ENCODE results near the gene USF2. TPM values are rescaled to one million over a fixed set of nuclear protein-coding genes. Genes with fewer than 3 reads are reported as not detected.

USF2 gene
- polyA plus RNA-seq, 1 donor from 2014 or later, result 11.5 TPM

- peaks cover 12 to 21% (median 14%) of the 10 kb centered on the region in 3 donors for H3K4me1 Mint-ChIP-seq
- no peaks in the 10 kb centered on the region for H3K27me3 Mint-ChIP-seq
- no peak overlapping the region for H3K27ac Mint-ChIP-seq
- H3K36me3 Mint-ChIP-seq, result no peaks in the 10 kb centered on the region
- no peak overlapping the region for H3K4me3 Mint-ChIP-seq
- no peaks in the 10 kb centered on the region for H3K9me3 Mint-ChIP-seq
Measured at GRCh38 chr19:35253316-35254286, 15.2 kb upstream of the USF2 start.

GRCh38 chr19:35254341-35255297 lies 14.1 kb upstream of the USF2 start:
- Mint-ChIP-seq H3K27ac (peak overlapping the region in 1 of 3 donors; percentile 45), H3K9me3 (no peaks in the 10 kb centered on the region), H3K36me3 (no peaks in the 10 kb centered on the region), H3K4me3 (no peak overlapping the region), H3K4me1 (peaks cover 8 to 13% (median 9%) of the 10 kb centered on the region in 3 donors), H3K27me3 (no peaks in the 10 kb centered on the region)

- Mint-ChIP-seq H3K4me3 (peak overlapping the region in 1 of 4 donors; percentile 68), H3K4me1 (peaks cover 6 to 8% (median 7%) of the 10 kb centered on the region in 3 donors), H3K36me3 (no peaks in the 10 kb centered on the region), H3K9me3 (no peaks in the 10 kb centered on the region), H3K27me3 (no peaks in the 10 kb centered on the region), H3K27ac (peak overlapping the region in 1 of 3 donors; percentile 76)
Measured at GRCh38 chr19:35256566-35256965, 12.2 kb upstream of the USF2 start.

- H3K27me3 Mint-ChIP-seq, result no peaks in the 10 kb centered on the region
- H3K27ac Mint-ChIP-seq, result no peak overlapping the region
- H3K4me1 Mint-ChIP-seq, result peaks cover 5 to 7% (median 7%) of the 10 kb centered on the region in 3 donors
- peak overlapping the region in 1 of 4 donors; percentile 47 for H3K4me3 Mint-ChIP-seq
- H3K9me3 Mint-ChIP-seq, result no peaks in the 10 kb centered on the region
- no peaks in the 10 kb centered on the region for H3K36me3 Mint-ChIP-seq
Measured at GRCh38 chr19:35257113-35257461, 11.7 kb upstream of the USF2 start.

GRCh38 chr19:35260694-35261304 lies 8.0 kb upstream of the USF2 start:
- no peaks in the 10 kb centered on the region for H3K9me3 Mint-ChIP-seq
- H3K36me3 Mint-ChIP-seq, result peaks cover 2% of the 10 kb centered on the region
- H3K4me3 Mint-ChIP-seq, result peak overlapping the region in 1 of 4 donors; percentile 29
- peak overlapping the region in 1 of 3 donors; percentile 79 for H3K27ac Mint-ChIP-seq
- no peaks in the 10 kb centered on the region for H3K27me3 Mint-ChIP-seq
- H3K4me1 Mint-ChIP-seq, result peaks cover 10 to 20% (median 11%) of the 10 kb centered on the region in 3 donors

GRCh38 chr19:35261356-35262100 lies 7.2 kb upstream of the USF2 start:
- H3K4me1 Mint-ChIP-seq, result peaks cover 10 to 20% (median 16%) of the 10 kb centered on the region in 3 donors
- peak overlapping the region in 1 of 3 donors; percentile 79 for H3K27ac Mint-ChIP-seq
- no peaks in the 10 kb centered on the region for H3K27me3 Mint-ChIP-seq
- peak overlapping the region in 1 of 4 donors; percentile 29 for H3K4me3 Mint-ChIP-seq
- peaks cover 2% of the 10 kb centered on the region for H3K36me3 Mint-ChIP-seq
- no peaks in the 10 kb centered on the region for H3K9me3 Mint-ChIP-seq

GRCh38 chr19:35262101-35262761 lies 6.5 kb upstream of the USF2 start:
- Mint-ChIP-seq H3K36me3 (peaks cover 2% of the 10 kb centered on the region), H3K9me3 (no peaks in the 10 kb centered on the region), H3K27me3 (no peaks in the 10 kb centered on the region), H3K4me3 (no peak overlapping the region), H3K27ac (no peak overlapping the region), H3K4me1 (peaks cover 8 to 19% (median 16%) of the 10 kb centered on the region in 3 donors)

- Mint-ChIP-seq H3K9me3 (no peaks in the 10 kb centered on the region), H3K4me3 (peak overlapping the region; percentile 8 to 77 (median 44)), H3K36me3 (peaks cover 2% of the 10 kb centered on the region), H3K4me1 (peaks cover 13 to 20% (median 17%) of the 10 kb centered on the region in 3 donors), H3K27me3 (no peaks in the 10 kb centered on the region), H3K27ac (peak overlapping the region; percentile 86 to 98 (median 89))
Measured at GRCh38 chr19:35264268-35265125, 4.3 kb upstream of the USF2 start.

- Mint-ChIP-seq H3K27ac (peak overlapping the region; percentile 86 to 98 (median 89)), H3K4me3 (peak overlapping the region; percentile 63 to 85 (median 72)), H3K9me3 (no peaks in the 10 kb centered on the region), H3K36me3 (peaks cover 2% of the 10 kb centered on the region), H3K27me3 (no peaks in the 10 kb centered on the region), H3K4me1 (peaks cover 15 to 19% (median 17%) of the 10 kb centered on the region in 3 donors)
Measured at GRCh38 chr19:35265126-35265899, 3.4 kb upstream of the USF2 start.

- Mint-ChIP-seq H3K36me3 (peaks cover 2% of the 10 kb centered on the region), H3K27me3 (no peaks in the 10 kb centered on the region), H3K4me1 (peaks cover 17 to 22% (median 19%) of the 10 kb centered on the region in 3 donors), H3K27ac (peak overlapping the region; percentile 86 to 98 (median 89)), H3K9me3 (no peaks in the 10 kb centered on the region), H3K4me3 (peak overlapping the region; percentile 66 to 85 (median 76))
Measured at GRCh38 chr19:35265900-35266519, 2.8 kb upstream of the USF2 start.

- Mint-ChIP-seq H3K4me3 (peak overlapping the region; percentile 91 to 96 (median 96)), H3K27ac (peak overlapping the region in 2 of 3 donors; percentile 89 to 98), H3K4me1 (peaks cover 18 to 24% (median 24%) of the 10 kb centered on the region in 3 donors)
Measured at GRCh38 chr19:35266520-35267352, 2.0 kb upstream of the USF2 start.

More at GRCh38 chr19:35266520-35267352, 2.0 kb upstream of the USF2 start:
- no peaks in the 10 kb centered on the region for H3K27me3 Mint-ChIP-seq
- no peaks in the 10 kb centered on the region for H3K9me3 Mint-ChIP-seq
- peaks cover 2% of the 10 kb centered on the region for H3K36me3 Mint-ChIP-seq

All from IgD-negative memory B cell (primary cell).